ES-I3 (cell line): Measurements from ENCODE around the gene TOMM7.
A peak's percentile ranks its signal among the peaks of the same experiment; 100 is the strongest.

Source experiments
- H3K36me3 ChIP-seq: 2 replicates; pipeline ENCODE4 v1.6.1; 2013; ENCODE audit warnings: mild to moderate bottlenecking, low read length, control low read depth, moderate library complexity; ENCODE audit not compliant: insufficient read depth
- H3K4me1 ChIP-seq: 2 replicates; pipeline ENCODE4 v1.6.1; 2013; ENCODE audit warnings: mild to moderate bottlenecking, control low read depth, low read length; ENCODE audit not compliant: insufficient read depth
- H3K9ac ChIP-seq: 2 replicates; pipeline ENCODE4 v1.6.1; 2013; ENCODE audit warnings: low read depth, mild to moderate bottlenecking, low read length, moderate library complexity
- H3K9me3 ChIP-seq: 2 replicates; pipeline ENCODE4 v1.6.1; 2013; ENCODE audit warnings: mild to moderate bottlenecking, low read length, moderate library complexity; ENCODE audit not compliant: control insufficient read depth, insufficient read depth

Gene TOMM7

GRCh38 chr7:22822486-22823141 is at the start of gene TOMM7:
Gene TOMM7, minus strand, starts transcription at chr7:22822849. Its CDS starts 70 bp downstream, at chr7:22822779.
- H3K36me3 ChIP-seq, result 0 out of 2 replicates have a peak, but pooled peaks cover 3% of the 10 kb centered on the region
- H3K9me3 ChIP-seq, result no peaks in the 10 kb centered on the region
- H3K4me1 ChIP-seq, result peaks cover 25% of the 10 kb centered on the region; the same call in 1 of the 2 replicates
- peak within 1 kb of the TSS; percentile 95 for H3K9ac ChIP-seq

- Histone ChIP-seq H3K4me1 (no peaks in the 10 kb centered on the region), H3K9me3 (no peaks in the 10 kb centered on the region; the same call in 1 of the 2 replicates), H3K9ac (no peak overlapping the region), H3K36me3 (no peaks in the 10 kb centered on the region)
Measured at GRCh38 chr7:22872096-22872807, 49.6 kb upstream of the TOMM7 start.

GRCh38 chr7:22871661-22872060 is 49.0 kb upstream of the TOMM7 start:
- no peaks in the 10 kb centered on the region; the same call in 1 of the 2 replicates for H3K9me3 ChIP-seq
- H3K9ac ChIP-seq, result no peak overlapping the region
- H3K4me1 ChIP-seq, result no peaks in the 10 kb centered on the region
- H3K36me3 ChIP-seq, result no peaks in the 10 kb centered on the region

GRCh38 chr7:22868509-22868908 is 45.9 kb upstream of the TOMM7 start:
- Histone ChIP-seq H3K9ac (no peak overlapping the region), H3K36me3 (peaks cover under 1% of the 10 kb centered on the region; the same call in 1 of the 2 replicates), H3K4me1 (0 out of 2 replicates have a peak, but pooled peaks cover 5% of the 10 kb centered on the region), H3K9me3 (no peaks in the 10 kb centered on the region; the same call in 1 of the 2 replicates)

- Histone ChIP-seq H3K9me3 (no peaks in the 10 kb centered on the region; the same call in 1 of the 2 replicates), H3K4me1 (0 out of 2 replicates have a peak, but pooled peaks cover 5% of the 10 kb centered on the region), H3K36me3 (peaks cover 3% of the 10 kb centered on the region; the same call in 1 of the 2 replicates), H3K9ac (no peak overlapping the region)
Measured at GRCh38 chr7:22867589-22867988, 44.9 kb upstream of the TOMM7 start.

GRCh38 chr7:22867003-22867402 is 44.4 kb upstream of the TOMM7 start:
- no peak overlapping the region for H3K9ac ChIP-seq
- H3K9me3 ChIP-seq, result no peaks in the 10 kb centered on the region; the same call in 1 of the 2 replicates
- peaks cover 3% of the 10 kb centered on the region; the same call in 1 of the 2 replicates for H3K36me3 ChIP-seq
- 0 out of 2 replicates have a peak, but pooled peaks cover 5% of the 10 kb centered on the region for H3K4me1 ChIP-seq

GRCh38 chr7:22865602-22865960 is 42.9 kb upstream of the TOMM7 start:
- no peak overlapping the region for H3K9ac ChIP-seq
- H3K4me1 ChIP-seq, result 0 out of 2 replicates have a peak, but pooled peaks cover 5% of the 10 kb centered on the region

GRCh38 chr7:22864855-22865601 is 42.4 kb upstream of the TOMM7 start:
- Histone ChIP-seq H3K4me1 (0 out of 2 replicates have a peak, but pooled peaks cover 5% of the 10 kb centered on the region), H3K9me3 (no peaks in the 10 kb centered on the region), H3K36me3 (peaks cover 13% of the 10 kb centered on the region; the same call in 1 of the 2 replicates), H3K9ac (no peak overlapping the region)

More at GRCh38 chr7:22865602-22865960, 42.9 kb upstream of the TOMM7 start:
- H3K36me3 ChIP-seq, result peaks cover 7% of the 10 kb centered on the region; the same call in 1 of the 2 replicates
- H3K9me3 ChIP-seq, result no peaks in the 10 kb centered on the region; the same call in 1 of the 2 replicates

- H3K4me1 ChIP-seq, result peaks cover 11% of the 10 kb centered on the region; the same call in 1 of the 2 replicates
- H3K9ac ChIP-seq, result no peak overlapping the region
- peaks cover 20% of the 10 kb centered on the region; the same call in 1 of the 2 replicates for H3K36me3 ChIP-seq
- no peaks in the 10 kb centered on the region for H3K9me3 ChIP-seq
Measured at GRCh38 chr7:22864301-22864700, 41.7 kb upstream of the TOMM7 start.

- Histone ChIP-seq H3K36me3 (peaks cover 29% of the 10 kb centered on the region; the same call in 1 of the 2 replicates), H3K4me1 (peaks cover 20% of the 10 kb centered on the region), H3K9me3 (no peaks in the 10 kb centered on the region), H3K9ac (no peak overlapping the region)
Measured at GRCh38 chr7:22863156-22863899, 40.7 kb upstream of the TOMM7 start.

- Histone ChIP-seq H3K36me3 (peaks cover 35% of the 10 kb centered on the region; the same call in 1 of the 2 replicates), H3K4me1 (peaks cover 26% of the 10 kb centered on the region), H3K9ac (no peak overlapping the region), H3K9me3 (no peaks in the 10 kb centered on the region)
Measured at GRCh38 chr7:22861576-22861975, 38.9 kb upstream of the TOMM7 start.

GRCh38 chr7:22860784-22861482 is 38.3 kb upstream of the TOMM7 start:
- H3K4me1 ChIP-seq, result peaks cover 32% of the 10 kb centered on the region
- H3K9me3 ChIP-seq, result no peaks in the 10 kb centered on the region
- H3K9ac ChIP-seq, result no peak overlapping the region
- H3K36me3 ChIP-seq, result peaks cover 35% of the 10 kb centered on the region; the same call in 1 of the 2 replicates

- no peak overlapping the region for H3K9ac ChIP-seq
- H3K9me3 ChIP-seq, result no peaks in the 10 kb centered on the region
- peaks cover 36% of the 10 kb centered on the region; the same call in 1 of the 2 replicates for H3K36me3 ChIP-seq
- H3K4me1 ChIP-seq, result peaks cover 33% of the 10 kb centered on the region
Measured at GRCh38 chr7:22860337-22860736, 37.7 kb upstream of the TOMM7 start.
